Stimulated activated naive CD8-positive, alpha-beta T cell treated with anti-CD3 and anti-CD28 coated beads, Interleukin-15, Interleukin-2, amounts not matched to agents 100 ng/mL and 50 ng/mL, for 24 hours (primary cell): ENCODE data around the gene BRD2.

Experiments
- H3K27ac Mint-ChIP-seq: one replicate; pipeline ENCODE4 v1.8.0; 2021; ENCODE audit warnings: mild to moderate bottlenecking, mixed read lengths
- H3K27me3 Mint-ChIP-seq: one replicate; pipeline ENCODE4 v1.8.0; 2021; ENCODE audit warnings: mixed read lengths
- H3K36me3 Mint-ChIP-seq: one replicate; pipeline ENCODE4 v1.8.0; 2021; ENCODE audit warnings: low read depth, mixed read lengths
- H3K4me1 Mint-ChIP-seq: one replicate; pipeline ENCODE4 v1.8.0; 2021; ENCODE audit warnings: low read depth, mixed read lengths
- H3K4me3 Mint-ChIP-seq: one replicate; pipeline ENCODE4 v1.8.0; 2021; ENCODE audit warnings: mild to moderate bottlenecking, mixed read lengths
- H3K9me3 Mint-ChIP-seq: one replicate; pipeline ENCODE4 v1.8.0; 2021; ENCODE audit warnings: mixed read lengths

BRD2 gene

DNA sequence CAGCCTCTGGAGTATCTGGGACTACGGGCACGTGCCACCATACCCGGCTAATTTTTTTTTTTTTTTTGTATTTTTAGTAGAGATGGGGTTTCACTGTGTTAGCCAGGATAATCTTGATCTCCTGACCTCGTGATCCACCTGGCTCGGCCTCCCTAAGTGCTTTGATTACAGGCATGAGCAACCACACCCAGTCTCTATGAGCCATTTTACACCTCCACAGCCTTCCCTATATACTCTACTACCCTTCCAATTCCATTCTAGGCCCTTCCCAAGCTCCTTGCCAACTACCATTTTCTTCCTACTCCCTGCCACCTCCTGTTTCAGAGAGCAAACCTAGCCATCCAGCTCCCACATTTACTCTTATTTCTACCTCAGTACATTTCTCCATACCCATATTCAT, 7.8 kb upstream of the BRD2 start:
- peaks cover 8% of the 10 kb centered on the region for H3K36me3 Mint-ChIP-seq
- H3K4me1 Mint-ChIP-seq, result peaks cover 49% of the 10 kb centered on the region
- no peak overlapping the region for H3K27ac Mint-ChIP-seq
- H3K4me3 Mint-ChIP-seq, result no peak overlapping the region
- H3K27me3 Mint-ChIP-seq, result no peaks in the 10 kb centered on the region
- H3K9me3 Mint-ChIP-seq, result no peaks in the 10 kb centered on the region

DNA sequence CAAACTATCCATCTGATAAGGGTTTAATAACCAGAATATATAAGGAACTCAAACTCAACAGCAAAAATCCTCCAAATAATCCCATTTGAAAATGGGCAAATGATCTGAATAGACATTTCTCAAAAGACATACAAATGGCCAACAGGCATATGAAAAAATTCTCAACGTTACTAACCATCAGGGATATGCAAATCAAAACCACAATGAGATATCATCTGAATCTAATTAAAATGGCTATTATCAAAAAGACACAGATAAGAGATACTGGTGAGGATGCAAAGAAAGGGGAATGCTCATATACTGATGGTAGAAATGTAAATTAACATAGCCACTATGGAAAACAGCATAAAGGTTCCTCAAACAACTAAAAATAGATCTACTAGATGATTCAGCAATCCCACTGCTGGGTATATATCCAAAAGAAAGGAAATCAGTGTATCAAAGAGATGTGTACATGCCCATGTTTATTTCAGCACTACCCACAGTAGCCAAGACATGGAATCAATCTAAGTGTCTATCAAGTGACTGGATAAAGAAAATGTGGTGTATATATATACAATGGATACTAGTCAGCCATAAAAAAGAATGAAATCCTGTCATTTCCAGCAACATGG, 6.1 kb upstream of the BRD2 start:
- no peak overlapping the region for H3K27ac Mint-ChIP-seq
- H3K4me3 Mint-ChIP-seq, result no peak overlapping the region
- H3K27me3 Mint-ChIP-seq, result no peaks in the 10 kb centered on the region
- H3K9me3 Mint-ChIP-seq, result no peaks in the 10 kb centered on the region
- peaks cover 54% of the 10 kb centered on the region for H3K4me1 Mint-ChIP-seq
- peaks cover 8% of the 10 kb centered on the region for H3K36me3 Mint-ChIP-seq

DNA sequence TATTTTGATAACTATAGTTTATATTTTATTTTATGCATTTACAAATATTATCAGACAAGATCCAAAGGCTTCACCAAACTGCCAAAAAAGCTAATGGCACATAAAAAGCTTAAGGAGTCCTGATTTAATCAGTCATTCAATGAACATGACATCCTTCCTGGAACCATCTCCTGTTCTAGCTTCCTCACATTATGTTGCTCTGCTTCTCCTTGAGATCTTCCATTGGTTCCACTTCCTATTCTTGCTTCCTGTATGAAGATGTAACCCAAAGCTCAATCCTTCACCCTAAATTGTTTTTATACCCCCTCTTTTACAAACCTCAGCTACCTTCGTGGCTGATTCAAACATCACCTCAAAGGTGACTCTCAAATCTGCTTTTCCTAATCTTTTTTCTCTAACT, 4.5 kb upstream of the BRD2 start:
- H3K9me3 Mint-ChIP-seq, result no peaks in the 10 kb centered on the region

DNA sequence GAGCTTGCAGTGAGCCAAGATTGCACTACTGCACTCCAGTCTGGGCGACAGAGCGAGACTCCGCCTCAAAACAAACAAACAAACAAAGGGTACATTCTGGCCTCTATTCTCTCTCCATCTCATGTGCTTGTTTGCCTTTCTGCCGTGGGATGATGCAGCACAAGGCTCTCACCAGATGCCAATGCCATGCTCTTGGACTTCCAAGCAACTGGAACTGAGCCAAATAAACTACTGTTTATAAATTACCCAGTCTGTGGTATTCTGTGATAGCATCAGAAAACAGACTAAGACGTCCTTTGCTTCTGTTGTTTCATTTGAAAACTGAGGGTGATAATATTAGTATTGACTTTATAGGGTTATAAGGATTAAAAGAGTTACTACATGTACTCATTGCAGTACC, 3.6 kb upstream of the BRD2 start:
- no peak overlapping the region for H3K27ac Mint-ChIP-seq
- H3K36me3 Mint-ChIP-seq, result peaks cover 8% of the 10 kb centered on the region
- H3K4me1 Mint-ChIP-seq, result peaks cover 62% of the 10 kb centered on the region
- H3K27me3 Mint-ChIP-seq, result no peaks in the 10 kb centered on the region
- no peak overlapping the region for H3K4me3 Mint-ChIP-seq
- H3K9me3 Mint-ChIP-seq, result no peaks in the 10 kb centered on the region

More for the DNA sequence above, 4.5 kb upstream of the BRD2 start:
- peaks cover 4% of the 10 kb centered on the region for H3K36me3 Mint-ChIP-seq
- H3K4me1 Mint-ChIP-seq, result peaks cover 59% of the 10 kb centered on the region
- peak overlapping the region; percentile 16 for H3K27ac Mint-ChIP-seq
- H3K4me3 Mint-ChIP-seq, result no peak overlapping the region
- H3K27me3 Mint-ChIP-seq, result no peaks in the 10 kb centered on the region

DNA sequence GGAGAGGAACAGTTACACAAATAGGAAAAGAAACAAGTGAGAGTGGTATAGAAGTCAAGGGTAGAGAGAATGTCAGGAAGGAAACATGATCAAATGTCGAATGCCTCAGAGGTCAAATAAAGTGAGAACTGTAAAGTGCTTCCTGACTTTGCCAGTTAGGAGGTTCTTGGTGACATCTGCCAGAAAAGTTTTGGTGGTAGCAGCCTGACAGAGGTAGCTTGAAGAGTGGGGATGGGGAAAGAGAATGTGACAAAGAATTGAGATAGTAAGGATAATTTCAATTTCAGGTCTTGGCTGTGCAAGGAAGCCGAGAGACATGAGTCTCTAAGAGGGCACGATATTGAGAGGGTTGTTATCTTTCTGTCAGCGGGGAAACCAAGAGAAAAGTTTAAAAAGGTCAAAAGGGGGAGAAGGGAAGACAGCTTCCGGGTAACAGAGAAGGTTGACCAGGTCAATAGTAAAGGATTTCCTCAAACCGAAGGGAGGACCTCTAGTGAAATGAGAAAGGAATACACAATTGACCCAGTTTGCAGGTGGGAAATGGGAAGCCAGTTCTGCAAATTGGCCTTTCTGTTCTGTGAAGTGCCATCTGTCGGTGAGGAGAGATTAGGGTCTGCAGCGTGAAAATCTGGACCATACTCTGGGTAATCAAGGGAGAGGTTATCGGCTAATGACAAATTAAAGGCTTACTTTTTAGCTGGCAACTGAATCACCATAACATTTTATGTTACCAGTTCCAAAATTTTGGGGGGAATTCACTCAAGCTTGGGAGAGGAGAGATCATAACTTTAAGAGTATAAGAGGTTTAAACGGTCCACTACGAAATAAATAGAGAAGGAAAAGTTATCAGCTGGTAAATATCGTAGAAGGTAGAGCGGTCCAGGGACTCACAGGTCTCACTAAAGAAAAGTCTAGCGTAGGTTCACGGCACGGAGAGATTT, 973 bp upstream of the BRD2 start:
- H3K4me1 Mint-ChIP-seq, result peaks cover 51% of the 10 kb centered on the region
- H3K9me3 Mint-ChIP-seq, result no peaks in the 10 kb centered on the region
- H3K27me3 Mint-ChIP-seq, result no peaks in the 10 kb centered on the region
- peak overlapping the region; percentile 99 for H3K27ac Mint-ChIP-seq
- H3K36me3 Mint-ChIP-seq, result peaks cover 32% of the 10 kb centered on the region
- peak overlapping the region; percentile 95 for H3K4me3 Mint-ChIP-seq

DNA sequence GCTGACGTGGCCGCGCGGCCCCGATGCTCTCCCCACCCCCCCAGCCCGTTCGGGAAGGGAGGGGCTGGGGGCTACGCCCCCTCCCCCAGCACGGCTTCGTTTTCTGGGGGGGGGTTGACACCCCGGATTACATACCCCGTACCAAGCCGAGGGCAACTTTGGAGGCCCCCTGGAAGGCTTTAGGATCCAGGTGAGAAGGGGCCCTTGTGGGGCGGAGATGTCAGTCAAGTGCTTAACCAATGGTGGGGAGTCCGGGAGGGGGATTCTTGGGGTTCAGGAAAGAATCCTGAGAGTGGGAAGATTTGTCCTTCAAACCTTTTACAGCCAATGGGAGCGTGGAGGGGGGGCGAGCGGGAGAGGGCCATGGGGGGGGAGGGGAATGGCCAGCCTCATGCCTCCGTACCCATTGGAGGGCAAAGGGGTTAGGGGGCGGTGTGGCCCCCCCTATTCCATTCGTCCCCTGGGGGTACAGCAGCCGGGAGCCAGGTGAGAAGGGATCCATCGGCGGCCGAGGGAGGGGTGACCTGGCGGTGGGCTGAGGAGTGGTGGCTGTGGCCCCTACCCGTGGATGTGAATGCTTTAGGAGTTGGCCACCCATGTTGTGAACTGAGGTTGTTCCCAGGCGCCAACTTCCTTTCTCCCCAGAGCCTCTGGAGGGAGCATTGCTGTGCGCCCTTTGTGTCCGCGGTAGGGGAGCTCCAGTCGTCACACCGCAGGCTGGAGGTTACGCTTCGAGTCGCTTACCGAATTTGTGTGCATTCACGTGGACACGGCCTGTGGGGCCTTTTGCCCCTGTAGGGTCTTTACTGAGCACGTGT, 682 bp downstream of the BRD2 start:
- Mint-ChIP-seq H3K4me3 (peak overlapping the region; percentile 95), H3K27ac (peak overlapping the region; percentile 99), H3K27me3 (no peaks in the 10 kb centered on the region), H3K9me3 (no peaks in the 10 kb centered on the region), H3K4me1 (peaks cover 43% of the 10 kb centered on the region), H3K36me3 (peaks cover 49% of the 10 kb centered on the region)

DNA sequence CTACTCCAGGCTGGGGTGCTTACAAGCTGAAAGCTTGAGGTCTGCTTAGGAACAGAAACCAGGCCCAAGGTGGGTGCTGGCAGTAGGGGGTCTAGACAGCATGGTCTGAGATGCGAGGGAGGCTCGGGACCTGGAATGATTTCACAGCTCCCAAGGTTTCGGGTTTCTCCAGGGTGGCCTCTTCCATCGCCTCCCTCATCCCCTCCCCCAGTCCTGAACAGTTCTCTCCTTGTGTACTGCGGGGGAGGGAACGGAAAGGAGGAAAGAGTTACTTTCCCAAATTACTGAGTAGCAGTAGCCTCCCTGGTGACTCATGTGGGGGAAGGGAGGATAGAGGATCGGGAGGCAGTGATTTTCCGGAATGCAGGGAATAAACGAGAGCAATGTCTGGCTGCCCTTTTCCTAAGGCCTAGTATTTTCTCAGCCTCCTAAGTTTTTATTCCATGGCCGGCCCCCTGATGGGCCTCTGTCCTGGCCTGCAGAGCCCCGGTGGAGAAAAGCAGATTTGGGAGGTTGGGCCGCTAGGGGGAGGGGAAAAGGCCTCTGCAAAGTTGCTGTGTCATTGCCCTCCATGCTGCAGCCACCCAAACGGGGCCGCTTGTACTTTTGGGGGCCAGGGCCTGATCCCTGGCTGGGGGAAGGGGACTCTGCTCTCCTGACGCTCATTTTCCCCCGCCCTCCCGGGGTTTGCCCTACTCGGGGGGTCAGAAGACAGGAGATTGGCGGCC, 1.5 kb downstream of the BRD2 start:
- Mint-ChIP-seq H3K4me1 (peaks cover 44% of the 10 kb centered on the region), H3K9me3 (no peaks in the 10 kb centered on the region), H3K4me3 (peak overlapping the region; percentile 95), H3K36me3 (peaks cover 56% of the 10 kb centered on the region), H3K27ac (peak overlapping the region; percentile 99), H3K27me3 (no peaks in the 10 kb centered on the region)

DNA sequence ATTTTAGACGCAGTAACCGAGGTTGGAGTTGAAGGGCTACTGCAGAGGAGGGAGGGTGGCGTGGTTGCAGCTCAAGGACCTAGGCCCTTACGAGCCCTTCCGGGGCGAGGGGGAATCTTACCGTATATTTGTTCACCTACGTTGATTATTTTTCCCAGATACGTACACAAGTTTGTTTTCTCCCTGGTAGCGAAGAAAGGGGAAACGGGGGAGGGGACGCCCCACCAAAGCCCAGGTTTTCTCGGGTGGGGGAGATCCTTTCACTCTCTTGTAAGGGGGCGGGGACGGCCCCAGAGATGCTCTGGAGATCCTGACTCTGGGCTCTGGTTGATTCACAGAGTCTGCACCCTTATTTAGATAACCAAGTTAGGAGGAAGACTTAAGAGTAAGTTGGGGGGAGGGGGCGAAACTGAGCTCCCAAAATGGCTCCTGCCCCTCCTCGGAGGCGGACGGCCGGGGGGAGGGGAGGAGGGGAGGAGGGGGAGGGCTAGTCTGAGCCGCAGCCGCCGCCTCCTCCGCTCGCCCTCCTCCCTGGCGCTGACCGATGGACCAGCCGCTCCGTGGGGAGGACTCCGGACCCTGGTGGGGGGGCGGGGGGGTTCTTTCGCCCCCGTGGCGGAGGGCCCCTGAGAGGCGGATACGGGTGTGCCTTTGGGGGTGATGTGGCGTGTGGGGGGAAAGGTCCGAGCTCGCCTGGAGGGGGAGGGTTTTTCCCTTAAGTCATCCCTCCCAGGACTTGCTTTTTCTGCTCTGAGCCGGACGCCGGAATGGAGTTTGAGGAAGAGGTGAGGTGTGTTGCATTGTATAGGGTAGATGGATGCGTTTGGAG, 2.2 kb downstream of the BRD2 start:
- H3K9me3 Mint-ChIP-seq, result no peaks in the 10 kb centered on the region
- peak overlapping the region; percentile 99 for H3K4me3 Mint-ChIP-seq
- peaks cover 44% of the 10 kb centered on the region for H3K4me1 Mint-ChIP-seq
- peak overlapping the region; percentile 100 for H3K27ac Mint-ChIP-seq
- H3K27me3 Mint-ChIP-seq, result no peaks in the 10 kb centered on the region
- H3K36me3 Mint-ChIP-seq, result peaks cover 60% of the 10 kb centered on the region

DNA sequence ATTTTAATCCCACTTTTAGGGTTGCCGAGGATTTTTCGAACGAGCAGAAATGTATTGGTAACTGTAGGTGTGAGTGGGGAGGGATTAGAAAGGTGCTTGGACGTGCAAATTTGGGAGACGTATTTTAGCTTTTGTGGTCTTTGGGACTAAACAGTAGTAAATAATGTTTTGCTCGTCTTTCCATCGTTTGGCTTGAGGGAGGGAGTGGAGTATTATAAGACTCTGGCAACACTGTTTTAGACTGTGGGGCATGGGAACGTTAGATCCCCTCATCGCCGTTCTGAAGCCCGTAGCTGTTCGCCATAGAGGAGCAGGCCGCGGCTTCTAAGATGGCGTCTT, 2.8 kb downstream of the BRD2 start:
- Mint-ChIP-seq H3K9me3 (no peaks in the 10 kb centered on the region), H3K27me3 (no peaks in the 10 kb centered on the region), H3K36me3 (peaks cover 66% of the 10 kb centered on the region), H3K4me3 (peak overlapping the region; percentile 99), H3K4me1 (peaks cover 44% of the 10 kb centered on the region), H3K27ac (peak overlapping the region; percentile 100)

DNA sequence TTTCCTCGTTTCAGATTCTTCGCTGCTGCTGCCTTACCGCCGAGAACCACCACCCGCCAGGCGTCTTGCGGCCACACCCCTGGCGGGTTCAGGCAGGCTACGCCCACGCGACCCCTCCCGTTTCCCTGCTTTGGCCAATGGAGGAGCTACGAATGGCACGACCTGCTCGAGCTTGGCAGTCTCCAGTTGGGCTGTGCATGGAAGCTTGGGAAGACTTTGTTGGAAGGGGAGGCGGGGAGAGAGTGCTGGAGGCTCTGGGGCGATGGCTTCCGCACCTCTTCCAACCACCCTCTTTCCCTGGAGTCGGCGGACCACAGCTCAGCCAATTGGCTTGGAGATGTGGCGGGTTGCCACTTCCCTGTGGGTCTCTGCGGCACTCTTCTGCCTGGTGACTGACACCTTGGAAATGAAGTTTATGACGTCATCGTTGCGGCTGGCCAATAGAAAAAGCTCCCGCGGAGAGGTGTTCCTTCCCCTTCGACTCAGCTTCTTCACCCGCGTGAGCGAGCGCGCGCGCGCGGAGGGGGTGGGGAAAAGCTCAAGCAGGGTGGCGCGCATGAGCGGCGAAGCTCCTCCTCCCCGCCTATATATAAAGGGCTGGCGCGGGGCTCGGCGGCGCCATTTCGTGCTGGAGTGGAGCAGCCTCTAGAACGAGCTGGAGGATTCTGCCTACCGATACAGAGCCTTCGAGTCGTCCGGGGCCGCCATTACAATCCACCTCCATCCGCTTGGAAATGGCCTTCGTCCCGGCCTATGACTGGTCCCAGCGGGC, 3.4 kb downstream of the BRD2 start:
- peaks cover 46% of the 10 kb centered on the region for H3K4me1 Mint-ChIP-seq
- H3K27ac Mint-ChIP-seq, result peak overlapping the region; percentile 100

DNA sequence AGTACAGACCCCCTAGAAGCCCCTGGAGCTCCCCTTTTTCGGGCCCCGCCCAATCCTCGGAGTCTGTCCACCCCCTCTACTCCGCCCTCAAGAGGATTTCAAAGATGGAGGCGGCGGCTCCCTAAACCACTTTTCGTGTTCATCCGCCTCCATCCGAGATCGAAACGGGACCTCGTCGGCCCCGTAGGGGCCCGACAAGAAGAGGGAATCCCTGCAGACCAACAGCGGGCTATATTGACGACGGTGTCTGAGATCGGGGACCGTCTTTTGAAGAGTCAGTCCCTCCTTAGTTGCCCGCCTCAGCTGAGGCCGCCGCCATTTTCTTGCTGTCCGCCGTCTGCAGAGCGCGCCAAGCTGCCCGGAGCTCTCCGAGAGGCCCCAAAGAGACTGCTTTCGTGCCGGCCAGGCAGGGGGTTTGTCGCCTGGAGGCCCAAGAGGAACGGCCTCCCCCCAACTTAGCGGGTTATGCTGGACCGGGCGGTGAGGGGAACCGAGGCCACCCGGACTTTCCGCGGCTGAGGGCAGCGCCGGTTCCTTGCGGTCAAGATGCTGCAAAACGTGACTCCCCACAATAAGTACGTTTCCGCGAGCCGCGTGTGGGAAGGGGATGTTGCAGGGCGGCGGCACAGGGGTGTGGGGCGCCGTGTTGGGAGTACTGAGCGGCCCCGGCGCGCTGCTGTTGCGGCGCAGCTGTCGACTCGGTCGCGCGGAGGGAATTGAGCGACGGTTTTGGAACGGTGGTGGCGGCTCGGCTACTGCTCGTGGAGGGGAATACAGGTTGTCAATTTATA, 4.2 kb downstream of the BRD2 start:
- Mint-ChIP-seq H3K27ac (peak overlapping the region; percentile 100), H3K4me1 (peaks cover 46% of the 10 kb centered on the region), H3K36me3 (peaks cover 79% of the 10 kb centered on the region)

More for the DNA sequence above, 3.4 kb downstream of the BRD2 start:
- H3K9me3 Mint-ChIP-seq, result no peaks in the 10 kb centered on the region
- H3K27me3 Mint-ChIP-seq, result no peaks in the 10 kb centered on the region
- H3K4me3 Mint-ChIP-seq, result peak overlapping the region; percentile 99
- H3K36me3 Mint-ChIP-seq, result peaks cover 71% of the 10 kb centered on the region

DNA sequence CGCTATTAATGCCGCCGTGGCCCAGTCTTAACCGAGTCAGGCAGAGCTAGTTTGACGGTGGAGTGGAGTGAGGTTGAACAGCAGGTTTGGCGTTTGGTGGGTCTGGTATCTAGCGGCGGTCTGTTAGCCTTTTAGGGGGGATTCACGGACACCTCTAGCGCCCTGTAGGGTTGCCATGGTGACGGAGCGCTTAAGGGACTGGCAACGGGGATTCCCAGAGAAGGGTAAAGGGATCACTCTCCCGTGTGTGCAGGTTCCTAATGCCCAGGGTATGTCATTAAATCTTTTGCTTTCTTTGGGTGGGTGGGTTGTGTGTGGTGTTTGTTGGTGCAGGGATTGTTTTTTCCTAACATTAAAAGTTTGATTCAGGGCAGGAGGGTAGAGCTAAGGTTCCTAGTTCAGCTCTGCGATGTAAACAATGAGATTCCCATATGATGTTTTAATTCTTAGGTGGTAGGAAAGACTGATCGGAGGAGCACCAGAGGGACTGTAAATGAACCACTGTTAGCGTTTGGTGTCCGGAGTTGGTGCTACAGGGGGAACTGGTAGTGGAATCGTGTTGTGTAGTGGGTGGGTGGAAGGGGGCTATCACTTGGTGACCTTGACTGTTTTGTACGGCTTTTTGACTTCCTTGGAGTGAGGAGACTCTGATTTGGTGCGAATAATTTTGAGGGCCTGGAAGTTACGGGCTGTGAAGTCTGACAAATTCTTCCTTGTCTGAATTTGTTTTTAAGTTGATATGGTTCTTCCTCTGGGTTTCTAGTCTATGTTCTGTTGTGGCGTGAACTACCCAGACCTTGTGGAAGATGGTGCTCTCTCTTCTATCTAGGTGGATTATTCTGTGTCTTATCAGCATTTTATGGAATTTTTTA, 5.0 kb downstream of the BRD2 start:
- peaks cover 51% of the 10 kb centered on the region for H3K4me1 Mint-ChIP-seq

More for the DNA sequence above, 4.2 kb downstream of the BRD2 start:
- Mint-ChIP-seq H3K27me3 (no peaks in the 10 kb centered on the region), H3K4me3 (peak overlapping the region; percentile 99), H3K9me3 (no peaks in the 10 kb centered on the region)

More for the DNA sequence above, 5.0 kb downstream of the BRD2 start:
- no peaks in the 10 kb centered on the region for H3K27me3 Mint-ChIP-seq
- H3K27ac Mint-ChIP-seq, result peak overlapping the region; percentile 100
- peak overlapping the region; percentile 99 for H3K4me3 Mint-ChIP-seq
- no peaks in the 10 kb centered on the region for H3K9me3 Mint-ChIP-seq
- H3K36me3 Mint-ChIP-seq, result peaks cover 88% of the 10 kb centered on the region
